Body of pancreas (tissue), 4 donors: ENCODE results near the gene VPS72. TPM values are rescaled to one million over a fixed set of nuclear protein-coding genes. Genes with fewer than 3 reads are reported as not detected.

Experiments used
- ATAC-seq: fragments of 150-250 bp; one replicate; pipeline ENCODE4 v1.9.1; 2016
- DNase-seq, 4 donors: peaks; one replicate each; pipeline ENCODE4 v3.0.0-alpha.2; 2019
- H3K27ac ChIP-seq, 4 donors: fragments of 200-600 bp; sonication (generic); 1 replicate in 3 of 4; 2 replicates in 1 of 4; pipeline versions ENCODE4 v1.5.1 to v1.6.1; 2016 to 2019; ENCODE audit warnings: mild to moderate bottlenecking in 1 of 4, mixed read lengths in 1 of 4, moderate library complexity in 1 of 4
- H3K27me3 ChIP-seq, 2 donors: fragments of 200-600 bp; sonication (generic); one replicate each; pipeline ENCODE4 v1.6.0; 2016; ENCODE audit warnings: mild to moderate bottlenecking in 1 of 2
- H3K36me3 ChIP-seq, 2 donors: fragments of 200-600 bp; sonication (generic); replicated peaks in 1 of 2; 2 replicates each; pipeline ENCODE4 v1.5.1; 2016; ENCODE audit warnings: low read depth in 2 of 2; ENCODE audit not compliant: insufficient read depth in 1 of 2
- H3K4me1 ChIP-seq: fragments of 200-600 bp; sonication (generic); one replicate; pipeline ENCODE4 v1.6.0; 2016
- H3K4me3 ChIP-seq, 2 donors: fragments of 200-600 bp; sonication (generic); 1 replicate in 1 of 2; 2 replicates in 1 of 2; pipeline ENCODE4 v1.5.1; 2016 to 2019
- H3K9me3 ChIP-seq, 3 donors: fragments of 200-600 bp; sonication (generic); 1 replicate in 2 of 3; 2 replicates in 1 of 3; pipeline ENCODE4 v1.5.1; 2016
- POLR2A ChIP-seq, 3 donors: fragments of 450-650 bp; IDR thresholded peaks; one replicate each; pipeline ENCODE4 v1.6.1; 2016; ENCODE audit warnings: antibody characterized with exemption in 3 of 3, mild to moderate bottlenecking in 2 of 3
- WGBS, 2 donors: methylation state at CpG; one replicate each; pipeline ENCODE4 v1.1.5; 2017; 5-methylcytosine and 5-hydroxymethylcytosine counted together
- intact Hi-C: fragments of 100-400 bp; cut with DNase I; formaldehyde crosslinking; loops from one replicate; pipeline ENCODE4 v1.15.1; 2023
- total RNA-seq, 2 donors: library from RNA; depleted of rRNA; stranded (reverse); fragments of >200 nt; gene quantifications; one replicate each; pipeline ENCODE4 v1.1.0, GENCODE V29; 2016
- TF ChIP-seq, protein P1 (sequence below), 7 experiments: fragments of 450-650 bp in 4 of 7; fragments of 200-600 bp in 3 of 7; sonication (generic) in 3 of 7; IDR thresholded peaks; one replicate each; pipeline ENCODE4 v1.5.1; 2016 to 2019; ENCODE audit warnings: antibody characterized with exemption in 7 of 7

Gene VPS72
- total RNA-seq, 2 donors from 2014 or later: 6.9 to 19.2 TPM

GRCh38 chr1:151222130-151222529, 32.1 kb upstream of the VPS72 start:
- ATAC-seq (no peak), DNase-seq (no peak)
- no peaks in the 10 kb centered on the region for H3K36me3 ChIP-seq
- TF ChIP-seq, protein P1, sequence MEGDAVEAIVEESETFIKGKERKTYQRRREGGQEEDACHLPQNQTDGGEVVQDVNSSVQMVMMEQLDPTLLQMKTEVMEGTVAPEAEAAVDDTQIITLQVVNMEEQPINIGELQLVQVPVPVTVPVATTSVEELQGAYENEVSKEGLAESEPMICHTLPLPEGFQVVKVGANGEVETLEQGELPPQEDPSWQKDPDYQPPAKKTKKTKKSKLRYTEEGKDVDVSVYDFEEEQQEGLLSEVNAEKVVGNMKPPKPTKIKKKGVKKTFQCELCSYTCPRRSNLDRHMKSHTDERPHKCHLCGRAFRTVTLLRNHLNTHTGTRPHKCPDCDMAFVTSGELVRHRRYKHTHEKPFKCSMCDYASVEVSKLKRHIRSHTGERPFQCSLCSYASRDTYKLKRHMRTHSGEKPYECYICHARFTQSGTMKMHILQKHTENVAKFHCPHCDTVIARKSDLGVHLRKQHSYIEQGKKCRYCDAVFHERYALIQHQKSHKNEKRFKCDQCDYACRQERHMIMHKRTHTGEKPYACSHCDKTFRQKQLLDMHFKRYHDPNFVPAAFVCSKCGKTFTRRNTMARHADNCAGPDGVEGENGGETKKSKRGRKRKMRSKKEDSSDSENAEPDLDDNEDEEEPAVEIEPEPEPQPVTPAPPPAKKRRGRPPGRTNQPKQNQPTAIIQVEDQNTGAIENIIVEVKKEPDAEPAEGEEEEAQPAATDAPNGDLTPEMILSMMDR (IDR thresholded peaks at IDR 0.05): no peak
- no peak for TF ChIP-seq POLR2A (IDR thresholded peaks at IDR 0.05)
- H3K4me1 ChIP-seq: no peaks in the 10 kb centered on the region
- H3K27ac ChIP-seq: no peak overlapping the region
- H3K27me3 ChIP-seq: no peaks in the 10 kb centered on the region
- H3K9me3 ChIP-seq: no peaks in the 10 kb centered on the region
- no peak overlapping the region for H3K4me3 ChIP-seq
- 82 to 88% methylated on average over 4 of the region's 4 CpGs for WGBS, 2 donors
- intact Hi-C loops: no loop called here

DNA sequence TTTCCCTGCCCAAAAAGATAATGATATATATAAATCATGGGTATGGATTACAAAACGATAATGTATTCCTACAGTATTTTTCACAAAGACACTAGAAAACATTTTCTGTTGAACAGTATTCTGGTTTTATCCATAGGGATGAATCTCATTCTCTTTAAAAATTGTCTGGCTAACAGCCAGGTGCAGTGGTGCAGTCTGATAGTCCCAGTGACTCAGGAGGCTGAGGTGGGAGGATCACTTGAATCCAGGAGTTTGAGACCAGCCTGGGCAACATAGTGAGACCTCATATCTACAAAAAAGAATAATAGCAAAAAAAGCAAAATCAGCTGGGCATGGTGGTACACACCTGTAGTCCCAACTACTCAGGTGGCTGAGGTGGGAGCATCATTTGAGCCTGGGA, 31.6 kb upstream of the VPS72 start:
- WGBS, 2 donors: 79 to 87% methylated on average over 1 of the region's 1 CpG
- intact Hi-C loops: no loop called here
- Histone ChIP-seq H3K9me3 (no peaks in the 10 kb centered on the region), H3K4me1 (peaks cover 5% of the 10 kb centered on the region), H3K36me3 (no peaks in the 10 kb centered on the region), H3K4me3 (no peak overlapping the region), H3K27ac (no peak overlapping the region), H3K27me3 (no peaks in the 10 kb centered on the region)
- no peak for DNase-seq
- no peak for TF ChIP-seq POLR2A (IDR thresholded peaks at IDR 0.05)
- TF ChIP-seq, protein P1 (IDR thresholded peaks at IDR 0.05): no peak
- no peak for ATAC-seq

DNA sequence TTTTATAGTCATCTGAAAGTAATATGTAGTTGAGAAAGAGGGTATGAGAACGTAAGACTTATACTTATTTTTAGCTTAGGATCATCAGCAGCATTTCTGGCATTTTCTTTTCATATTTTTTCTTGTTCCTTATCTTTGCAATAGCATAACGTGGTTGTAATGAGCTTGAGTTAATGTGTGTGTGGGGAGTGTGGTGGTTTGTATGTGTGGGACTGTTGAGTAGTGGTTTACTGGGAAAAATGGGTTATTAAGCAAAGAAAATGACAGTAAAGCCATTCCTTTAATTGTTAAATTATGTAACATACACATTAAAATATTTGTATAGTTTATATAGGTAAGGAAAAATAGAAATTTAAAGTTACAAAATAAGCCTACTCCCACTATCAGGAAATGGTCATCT, 23.6 kb upstream of the VPS72 start:
- Histone ChIP-seq H3K4me3 (no peak overlapping the region), H3K4me1 (peaks cover 15% of the 10 kb centered on the region), H3K27ac (no peak overlapping the region), H3K36me3 (no peaks in the 10 kb centered on the region), H3K27me3 (no peaks in the 10 kb centered on the region), H3K9me3 (no peaks in the 10 kb centered on the region)
- intact Hi-C loops: no loop called here
- ATAC-seq (no peak), DNase-seq (no peak)
- TF ChIP-seq, protein P1 (IDR thresholded peaks at IDR 0.05): no peak
- TF ChIP-seq POLR2A (IDR thresholded peaks at IDR 0.05): no peak
- WGBS, 2 donors: 20 to 25% methylated on average over 2 of the region's 2 CpGs

DNA sequence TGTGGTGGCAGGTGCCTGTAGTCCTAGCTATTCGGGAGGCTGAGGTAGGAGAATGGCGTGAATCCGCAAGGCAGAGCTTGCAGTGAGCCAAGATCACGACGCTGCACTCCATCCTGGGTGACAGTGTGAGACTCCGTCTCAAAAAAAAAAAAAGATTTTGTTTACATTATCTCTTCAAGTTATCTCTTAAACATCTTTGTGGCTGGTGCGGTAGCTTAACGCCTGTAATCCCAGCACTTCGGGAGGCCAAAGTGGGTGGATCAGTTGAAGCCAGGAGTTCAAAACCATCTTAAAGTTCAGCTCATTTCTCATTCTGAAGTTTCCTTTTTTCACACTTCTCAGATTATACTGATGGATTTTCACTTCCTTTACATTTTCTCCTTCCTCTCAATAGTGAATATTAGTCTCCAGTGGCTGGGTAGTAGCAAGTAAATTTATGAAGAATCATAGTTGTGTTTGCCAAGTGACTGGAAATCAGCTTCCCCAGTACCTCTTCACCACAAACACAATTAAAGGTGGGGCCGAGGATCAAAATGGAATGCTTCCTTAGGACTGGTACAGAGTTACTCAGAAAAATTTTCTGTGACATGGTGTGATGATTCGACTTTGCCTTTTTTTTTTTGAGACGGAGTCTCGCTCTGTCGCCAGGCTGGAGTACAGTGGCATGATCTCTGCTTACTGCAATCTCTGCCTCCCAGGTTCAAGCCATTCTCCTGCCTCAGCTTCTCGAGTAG, 22.1 kb upstream of the VPS72 start:
- intact Hi-C loops: no loop called here

More for the DNA sequence above, 22.1 kb upstream of the VPS72 start:
- peaks cover 0 to 5% of the 10 kb centered on the region in 2 donors for H3K36me3 ChIP-seq
- DNase-seq (no peak), ATAC-seq (no peak)
- TF ChIP-seq, protein P1 (IDR thresholded peaks at IDR 0.05): no peak
- no peak for TF ChIP-seq POLR2A (IDR thresholded peaks at IDR 0.05)
- H3K4me3 ChIP-seq: no peak overlapping the region
- H3K4me1 ChIP-seq: peaks cover 15% of the 10 kb centered on the region
- WGBS, 2 donors: 82 to 88% methylated on average over 15 of the region's 15 CpGs
- H3K9me3 ChIP-seq: no peaks in the 10 kb centered on the region
- no peak overlapping the region for H3K27ac ChIP-seq
- H3K27me3 ChIP-seq: no peaks in the 10 kb centered on the region
